SJSA1 (cell line): ENCODE measurements around the gene APP. TPM values are rescaled to one million over a fixed set of nuclear protein-coding genes. Genes with fewer than 3 reads are reported as not detected.
"Not testable (repeated sequence)": the region's sequence is repeated elsewhere in the genome, so short reads cannot be mapped to it uniquely, and the experiment has no call there.

Source experiments
- DNase-seq, 2 experiments: peaks; one replicate each; pipeline ENCODE4 v3.0.0-alpha.2; 2015 to 2020; ENCODE audit warnings: low spot score in 2 of 2, low read depth in 1 of 2
- H3K27ac ChIP-seq: fragments of 250-450 bp; sonication (Bioruptor Pico); 2 replicates; pipeline ENCODE4 v1.5.1; 2020; ENCODE audit warnings: mild to moderate bottlenecking, moderate library complexity
- H3K27me3 ChIP-seq: fragments of 250-450 bp; sonication (Bioruptor Pico); replicated peaks from 2 replicates; pipeline ENCODE4 v1.5.1; 2020; ENCODE audit warnings: mild to moderate bottlenecking, moderate library complexity
- H3K36me3 ChIP-seq: fragments of 250-450 bp; sonication (Bioruptor Pico); 2 replicates; pipeline ENCODE4 v1.5.1; 2020; ENCODE audit warnings: mild to moderate bottlenecking
- H3K4me1 ChIP-seq: fragments of 250-450 bp; sonication (Bioruptor Pico); replicated peaks from 2 replicates; pipeline ENCODE4 v1.6.1; 2021; ENCODE audit warnings: mild to moderate bottlenecking
- H3K4me3 ChIP-seq: fragments of 250-450 bp; sonication (Bioruptor Pico); 2 replicates; pipeline ENCODE4 v1.5.1; 2020; ENCODE audit warnings: mild to moderate bottlenecking
- H3K9me3 ChIP-seq: fragments of 250-450 bp; sonication (Bioruptor Pico); replicated peaks from 2 replicates; pipeline ENCODE4 v1.5.1; 2020; ENCODE audit warnings: mild to moderate bottlenecking
- total RNA-seq: library from RNA; depleted of rRNA; stranded (reverse); fragments of >200 nt; shearing (Covaris generic); gene quantifications from 2 replicates; pipeline ENCODE4 v1.2.3, GENCODE V29; 2014

Gene APP
- total RNA-seq, 1 experiment from 2014 or later: 221 TPM

DNA sequence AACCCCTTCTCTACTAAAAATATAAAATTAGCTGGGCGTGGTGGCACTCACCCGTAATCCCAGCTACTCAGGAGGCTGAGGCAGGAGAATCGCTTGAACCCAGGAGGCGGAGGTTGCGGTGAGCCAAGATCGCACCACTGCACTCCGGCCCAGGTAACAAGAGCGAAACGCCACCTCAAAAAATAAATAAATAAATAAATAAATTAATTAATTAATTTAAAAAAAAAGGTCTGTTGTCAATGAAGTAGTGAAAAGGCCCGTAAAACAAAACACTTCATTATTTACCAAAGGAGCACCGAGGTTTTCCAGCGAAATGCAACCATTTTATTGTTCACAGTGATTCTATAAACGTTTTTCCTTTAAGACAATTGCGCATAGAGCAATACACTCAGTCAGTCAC lies 39.5 kb downstream of the APP start:
- H3K27ac ChIP-seq, H3K4me3 ChIP-seq, H3K36me3 ChIP-seq, H3K9me3 ChIP-seq, H3K27me3 ChIP-seq, DNase-seq: not testable (repeated sequence)
- H3K4me1 ChIP-seq: peaks cover 33% of the 10 kb centered on the region

GRCh38 chr21:26130249-26130881 lies 40.2 kb downstream of the APP start:
- H3K4me3 ChIP-seq: no peak overlapping the region
- H3K27ac ChIP-seq: no peak overlapping the region
- H3K9me3 ChIP-seq: no peaks in the 10 kb centered on the region
- no peak for DNase-seq
- no peaks in the 10 kb centered on the region for H3K36me3 ChIP-seq
- H3K27me3 ChIP-seq: no peaks in the 10 kb centered on the region
- H3K4me1 ChIP-seq: peaks cover 40% of the 10 kb centered on the region

GRCh38 chr21:26127918-26128317 lies 42.7 kb downstream of the APP start:
- 0 out of 2 replicates have a peak overlapping the region, but pooled peaks have one; percentile 2 for H3K4me3 ChIP-seq
- peak overlapping the region; percentile 53 for H3K27ac ChIP-seq
- H3K36me3 ChIP-seq: no peaks in the 10 kb centered on the region
- H3K27me3 ChIP-seq: no peaks in the 10 kb centered on the region
- H3K9me3 ChIP-seq: no peaks in the 10 kb centered on the region
- peaks cover 64% of the 10 kb centered on the region for H3K4me1 ChIP-seq
- peak; percentile 76 to 78 for DNase-seq

GRCh38 chr21:26127073-26127814 lies 43.3 kb downstream of the APP start:
- no peaks in the 10 kb centered on the region for H3K27me3 ChIP-seq
- H3K27ac ChIP-seq: peak overlapping the region; percentile 53
- no peaks in the 10 kb centered on the region for H3K9me3 ChIP-seq
- no peak for DNase-seq
- no peaks in the 10 kb centered on the region for H3K36me3 ChIP-seq
- H3K4me3 ChIP-seq: 0 out of 2 replicates have a peak overlapping the region, but pooled peaks have one; percentile 2
- H3K4me1 ChIP-seq: peaks cover 66% of the 10 kb centered on the region

DNA sequence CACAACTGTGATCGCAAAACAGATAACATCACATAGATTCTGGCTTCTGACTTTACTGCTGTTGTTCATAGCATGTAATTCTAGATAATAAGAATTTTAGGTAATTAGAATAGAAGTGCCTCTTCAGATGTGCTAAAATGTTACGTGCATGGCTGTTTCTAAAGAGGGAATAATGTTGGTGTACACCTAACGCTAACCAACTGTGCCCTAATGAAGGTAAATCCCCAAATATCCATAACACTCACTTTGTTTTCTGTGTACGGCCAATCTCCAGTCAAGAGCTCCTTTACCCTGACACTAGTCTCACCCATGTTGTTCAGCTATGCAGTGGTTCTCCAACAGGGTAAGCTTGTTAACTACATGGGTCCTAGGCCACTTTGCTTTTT lies 44.4 kb downstream of the APP start:
- no peak for DNase-seq
- Histone ChIP-seq H3K27me3 (no peaks in the 10 kb centered on the region), H3K27ac (peak overlapping the region; percentile 17), H3K9me3 (no peaks in the 10 kb centered on the region), H3K4me3 (no peak overlapping the region), H3K4me1 (peaks cover 66% of the 10 kb centered on the region), H3K36me3 (no peaks in the 10 kb centered on the region)

DNA sequence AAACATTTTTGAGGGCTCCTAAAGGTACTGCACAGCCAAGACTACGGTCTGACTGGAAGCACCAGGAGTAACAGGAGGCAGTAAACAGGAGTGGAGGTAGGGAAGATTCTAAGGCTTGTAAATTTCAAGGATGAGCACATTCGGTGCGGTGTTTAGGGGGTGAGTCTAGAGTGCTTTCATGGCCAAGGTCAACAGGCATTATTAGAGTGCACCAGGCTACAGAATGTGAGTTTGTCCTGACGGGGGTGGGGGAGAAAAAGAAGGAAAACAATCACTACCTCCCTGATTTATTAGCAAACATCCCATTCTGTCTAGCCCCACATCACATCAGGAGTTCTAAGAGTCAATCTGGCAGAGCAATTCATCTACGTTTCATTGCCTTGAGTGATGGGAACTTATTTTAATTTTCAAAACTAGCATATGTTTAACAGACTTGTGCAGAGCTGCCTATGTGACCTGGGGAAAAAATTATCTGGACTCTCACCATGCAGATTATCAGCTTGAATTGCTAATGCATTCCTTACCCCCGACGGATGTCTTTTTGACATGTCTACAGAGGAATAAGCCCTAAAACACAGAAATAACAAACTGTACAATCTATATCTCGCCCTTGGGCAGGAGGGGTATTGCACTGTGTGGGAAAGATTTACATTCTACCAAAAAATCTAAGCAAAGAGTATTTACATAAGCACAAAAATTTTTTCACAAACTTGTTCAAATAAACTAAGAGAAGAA lies 45.0 kb downstream of the APP start:
- H3K27me3 ChIP-seq: no peaks in the 10 kb centered on the region
- peak in 1 of 2 experiments; percentile 61 for DNase-seq
- no peak overlapping the region for H3K4me3 ChIP-seq
- H3K9me3 ChIP-seq: no peaks in the 10 kb centered on the region
- H3K4me1 ChIP-seq: peaks cover 65% of the 10 kb centered on the region
- peak overlapping the region; percentile 17 for H3K27ac ChIP-seq
- no peaks in the 10 kb centered on the region for H3K36me3 ChIP-seq

GRCh38 chr21:26124896-26125295 lies 45.7 kb downstream of the APP start:
- Histone ChIP-seq H3K27me3 (no peaks in the 10 kb centered on the region), H3K36me3 (no peaks in the 10 kb centered on the region), H3K9me3 (no peaks in the 10 kb centered on the region), H3K4me1 (peaks cover 61% of the 10 kb centered on the region), H3K4me3 (no peak overlapping the region), H3K27ac (peak overlapping the region; percentile 13)
- no peak for DNase-seq

- Histone ChIP-seq H3K4me1 (peaks cover 61% of the 10 kb centered on the region), H3K27ac (peak overlapping the region; percentile 13), H3K36me3 (no peaks in the 10 kb centered on the region), H3K4me3 (no peak overlapping the region), H3K9me3 (no peaks in the 10 kb centered on the region), H3K27me3 (no peaks in the 10 kb centered on the region)
- DNase-seq: peak in 1 of 2 experiments; percentile 31
Measured at GRCh38 chr21:26124421-26124833, 46.1 kb downstream of the APP start.

DNA sequence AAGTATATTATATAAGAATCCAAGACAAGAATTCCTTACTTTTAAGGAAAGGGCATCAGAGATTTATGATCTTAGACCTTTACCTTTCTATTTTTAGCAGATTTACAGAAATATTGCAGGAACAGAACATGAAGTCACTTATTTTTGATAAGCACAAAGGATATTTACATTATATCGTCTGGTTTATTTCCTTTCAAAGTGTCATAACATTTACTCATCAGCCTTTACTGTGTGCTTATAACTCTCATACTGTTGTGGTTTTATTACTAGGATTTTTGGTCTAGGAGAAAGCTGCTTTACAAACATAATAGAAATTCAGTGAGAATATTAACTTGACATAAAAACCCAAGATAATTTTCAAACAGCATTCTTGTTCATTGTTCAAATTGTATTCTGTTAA lies 47.6 kb downstream of the APP start:
- peak in 1 of 2 experiments; percentile 23 for DNase-seq
- H3K27ac ChIP-seq: no peak overlapping the region
- peaks cover 50% of the 10 kb centered on the region for H3K4me1 ChIP-seq
- no peaks in the 10 kb centered on the region for H3K36me3 ChIP-seq
- H3K9me3 ChIP-seq: no peaks in the 10 kb centered on the region
- H3K4me3 ChIP-seq: no peak overlapping the region
- no peaks in the 10 kb centered on the region for H3K27me3 ChIP-seq

DNA sequence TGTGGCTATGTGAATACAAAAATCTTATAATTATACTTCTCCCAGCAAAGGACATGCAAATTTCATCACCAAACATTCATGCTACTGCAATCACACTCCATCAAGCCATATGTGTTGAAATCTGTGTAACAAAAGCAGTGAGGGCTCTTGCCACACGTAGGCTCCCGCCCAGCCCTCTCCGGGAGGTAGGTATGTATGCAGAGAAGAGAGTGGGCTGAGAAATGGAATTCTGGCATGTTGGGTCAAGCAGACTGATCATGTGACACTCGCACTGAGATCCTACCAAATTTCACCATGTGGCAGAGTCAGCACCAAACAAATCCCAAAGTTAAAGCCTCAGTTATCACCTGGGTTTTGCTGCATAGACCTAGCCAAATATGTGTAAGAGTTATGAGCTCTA lies 49.7 kb downstream of the APP start:
- Histone ChIP-seq H3K27ac (no peak overlapping the region), H3K4me3 (no peak overlapping the region), H3K36me3 (no peaks in the 10 kb centered on the region), H3K27me3 (no peaks in the 10 kb centered on the region), H3K9me3 (no peaks in the 10 kb centered on the region), H3K4me1 (peaks cover 42% of the 10 kb centered on the region)
- DNase-seq: no peak

DNA sequence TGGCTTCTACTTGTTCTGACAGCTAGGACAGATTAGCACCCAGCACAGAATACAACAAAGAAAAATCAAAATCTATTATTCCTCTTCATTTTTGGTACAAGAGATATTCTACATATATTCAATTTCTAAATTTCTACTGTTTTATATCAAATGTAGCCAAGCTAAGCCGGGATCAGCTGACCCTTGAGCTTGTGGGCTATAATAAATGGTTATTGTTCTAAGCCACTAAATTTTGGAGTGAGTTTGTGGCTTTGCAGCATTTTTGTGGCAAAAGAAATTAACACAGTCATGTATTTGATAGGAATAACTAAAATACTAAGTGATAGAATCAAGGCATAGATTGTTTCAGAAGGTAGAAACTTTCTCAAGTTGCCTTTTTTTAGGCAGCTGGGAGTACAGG lies 50.7 kb downstream of the APP start:
- H3K27me3 ChIP-seq: no peaks in the 10 kb centered on the region
- H3K9me3 ChIP-seq: no peaks in the 10 kb centered on the region
- H3K27ac ChIP-seq: no peak overlapping the region
- peaks cover 41% of the 10 kb centered on the region for H3K4me1 ChIP-seq
- no peaks in the 10 kb centered on the region for H3K36me3 ChIP-seq
- no peak overlapping the region for H3K4me3 ChIP-seq
- DNase-seq: no peak

- H3K4me1 ChIP-seq: peaks cover 32% of the 10 kb centered on the region
Measured at GRCh38 chr21:26118938-26119540, 51.5 kb downstream of the APP start.

GRCh38 chr21:26117972-26118367 lies 52.6 kb downstream of the APP start:
- Histone ChIP-seq H3K27me3 (no peaks in the 10 kb centered on the region), H3K4me1 (peaks cover 22% of the 10 kb centered on the region), H3K9me3 (no peaks in the 10 kb centered on the region), H3K4me3 (no peak overlapping the region), H3K36me3 (no peaks in the 10 kb centered on the region), H3K27ac (no peak overlapping the region)
- no peak for DNase-seq

More at GRCh38 chr21:26118938-26119540, 51.5 kb downstream of the APP start:
- no peak for DNase-seq
- H3K27me3 ChIP-seq: no peaks in the 10 kb centered on the region
- H3K9me3 ChIP-seq: no peaks in the 10 kb centered on the region
- H3K36me3 ChIP-seq: no peaks in the 10 kb centered on the region
- no peak overlapping the region for H3K27ac ChIP-seq
- no peak overlapping the region for H3K4me3 ChIP-seq
